ENCODE measurements around the gene RTN3. TPM values are rescaled to one million over a fixed set of nuclear protein-coding genes. Genes with fewer than 3 reads are reported as not detected.
A peak's percentile ranks its signal among the peaks of the same experiment; 100 is the strongest.

Gene RTN3
- total and polyA plus RNA-seq, 9 of the 15 experiments (the other 6 are each of a cell fraction or from before 2014, with no cell fraction given): 41.6 to 169 (median 93.5) TPM

- TF ChIP-seq SFPQ (IDR thresholded peaks at IDR 0.05; ENCODE audit: low read depth, low read length) (no peak), PPARD (CRISPR knock-in tag; IDR thresholded peaks at IDR 0.05) (no peak), ZNF766 (CRISPR knock-in tag; conservative IDR thresholded peaks at IDR 0.05) (no peak), NFIX (CRISPR knock-in tag; IDR thresholded peaks at IDR 0.05; ENCODE audit: low read depth) (no peak), WHSC1 (IDR thresholded peaks at IDR 0.05; ENCODE audit: low read length) (no peak), DACH1 (IDR thresholded peaks at IDR 0.05; ENCODE audit: partially characterized antibody) (no peak), CHD4 (IDR thresholded peaks at IDR 0.05; ENCODE audit: insufficient read depth, insufficient replicate concordance, low read depth, low read length, poor library complexity, severe bottlenecking) (no peak)
These were observed 48.0 kb downstream of the RTN3 start (continued) for GRCh38 chr11:63729326-63729725.

- ChIA-PET CTCF (ENCODE audit: low intra/inter-chr PET ratio) (no interaction called here), POLR2A (interaction anchor here (0.8 to 2.1 kb wide), 5 partner anchors 9 to 211 kb away, joined by 3 to 5 read pairs (median 4); no protein-coding TSS in a partner anchor)
- Histone ChIP-seq H3K9ac (ENCODE audit: insufficient read depth in 1 of 2, low read depth in 2 of 2, low read length in 2 of 2) (no peak overlapping the region), H3K4me1 (replicated peaks in 1 of 2; ENCODE audit: control insufficient read depth in 2 of 2, insufficient read depth in 2 of 2, low read length in 2 of 2) (peaks cover 7 to 8% of the 10 kb centered on the region in 2 experiments; a peak in 3 of 5 replicates), H2AFZ (ENCODE audit: low read depth, low read length) (no peak overlapping the region), H3K4me2 (ENCODE audit: insufficient read depth, low read length) (no peak overlapping the region), H3K4me3 (no peak overlapping the region), H3K36me3 (ENCODE audit: control insufficient read depth, insufficient read depth, low read length) (0 out of 3 replicates have a peak, but pooled peaks cover 2% of the 10 kb centered on the region), H3K27me3 (ENCODE audit: control insufficient read depth in 2 of 2, insufficient read depth in 2 of 2, low read length in 2 of 2) (no peaks in the 10 kb centered on the region), H3K9me1 (ENCODE audit: control insufficient read depth, insufficient read depth, low read length) (no peaks in the 10 kb centered on the region), H3K79me2 (ENCODE audit: control insufficient read depth, insufficient read depth, low read length) (peaks cover 35% of the 10 kb centered on the region), H3K9me3 (replicated peaks; ENCODE audit: control insufficient read depth, insufficient read depth, low read depth, low read length) (no peaks in the 10 kb centered on the region), H4K20me1 (replicated peaks; ENCODE audit: control insufficient read depth, insufficient read depth, low read length) (peaks cover 10% of the 10 kb centered on the region; the same call in 1 of the 2 replicates), H3K27ac (ENCODE audit: extremely low read depth, low read depth, low read length) (no peak overlapping the region)
- in situ Hi-C loops (cut with MboI) (loop anchor here (10.0 kb wide), 1 partner anchor 262 kb away; no protein-coding TSS in a partner anchor), intact Hi-C loops (cut with micrococcal nuclease) (loop anchor here (5.0 kb wide), 2 partner anchors 55 to 100 kb away; partner anchors contain the start of gene RTN3)
- WGBS (ENCODE audit: insufficient coverage, low coverage, missing lambda C conversion rate): 83% methylated on average over 4 of the region's 4 CpGs
- ATAC-seq (peak; percentile 54), DNase-seq (ENCODE audit: extremely low read depth in 1 of 4, low spot score in 3 of 4) (no peak), FAIRE-seq (no peak)
- BruUV-seq (replicated peaks): no TSS peak
- TF ChIP-seq ZNF384 (IDR thresholded peaks at IDR 0.05; ENCODE audit: low read depth, low read length) (0 out of 2 replicates have a peak, but pooled peaks have one; percentile 44), BRF2 (IDR thresholded peaks at IDR 0.05; ENCODE audit: borderline replicate concordance, insufficient read depth, insufficient read length) (no peak), CTCF (IDR thresholded peaks at IDR 0.05 in 2 of 3, conservative IDR thresholded peaks at IDR 0.05 in 1 of 3; ENCODE audit: insufficient read depth in 2 of 3, low read depth in 1 of 3, low read length in 3 of 3) (peak in 1 of 3 experiments; percentile 3; a peak in 1 of 6 replicates), SFPQ (IDR thresholded peaks at IDR 0.05; ENCODE audit: low read depth, low read length) (no peak), CEBPB (tag; IDR thresholded peaks at IDR 0.05) (peak; percentile 39)
These were observed 55.6 kb downstream of the RTN3 start for GRCh38 chr11:63736864-63737263.

Data from K562 (cell line).